ENCODE measurements around the gene OR52J3.

- TF ChIP-seq CTCF (IDR thresholded peaks at IDR 0.05) (no peak), EP300 (IDR thresholded peaks at IDR 0.05) (no peak), POLR2A (IDR thresholded peaks at IDR 0.05) (no peak)
Measured at GRCh38 chr11:5092821-5093585, 46.7 kb downstream of the OR52J3 start.
